GOT3 (cell line): ENCODE data around the gene OR9Q1.
"Not testable (repeated sequence)": the region's sequence is repeated elsewhere in the genome, so short reads cannot be mapped to it uniquely, and the experiment has no call there.

ENCODE experiments used
- DNase-seq: peaks from one replicate; lab custom pipeline; 2025; ENCODE audit warnings: mixed read lengths; lab: John Stamatoyannopoulos, UW

OR9Q1 gene, protein sequence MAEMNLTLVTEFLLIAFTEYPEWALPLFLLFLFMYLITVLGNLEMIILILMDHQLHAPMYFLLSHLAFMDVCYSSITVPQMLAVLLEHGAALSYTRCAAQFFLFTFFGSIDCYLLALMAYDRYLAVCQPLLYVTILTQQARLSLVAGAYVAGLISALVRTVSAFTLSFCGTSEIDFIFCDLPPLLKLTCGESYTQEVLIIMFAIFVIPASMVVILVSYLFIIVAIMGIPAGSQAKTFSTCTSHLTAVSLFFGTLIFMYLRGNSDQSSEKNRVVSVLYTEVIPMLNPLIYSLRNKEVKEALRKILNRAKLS

GRCh38 chr11:58023435-58023931 is at the start of gene OR9Q1:
Gene OR9Q1, plus strand, starts transcription at chr11:58023881. Its CDS starts 155,564 bp downstream, at chr11:58179445.
- DNase-seq: no peak

DNA sequence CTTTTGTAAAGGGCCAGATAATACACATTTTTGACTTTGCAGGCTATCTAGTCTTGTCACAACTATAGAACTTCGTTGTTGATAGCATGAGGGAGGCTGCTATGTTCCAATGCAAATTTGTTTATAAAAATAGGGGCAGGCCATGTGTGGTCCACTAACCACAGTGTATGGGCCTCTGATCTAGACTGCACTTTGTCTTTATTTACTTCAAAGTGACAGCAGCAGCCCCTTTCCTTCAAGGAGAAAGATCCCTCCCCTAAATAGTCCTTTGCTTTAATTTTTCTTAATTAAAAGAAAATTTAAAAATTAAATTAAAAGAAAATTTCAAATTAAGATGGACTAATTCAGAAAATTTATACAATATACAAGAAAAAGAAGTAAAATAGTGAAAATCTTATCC is 49.5 kb upstream of the OR9Q1 start:
- DNase-seq: no peak

DNA sequence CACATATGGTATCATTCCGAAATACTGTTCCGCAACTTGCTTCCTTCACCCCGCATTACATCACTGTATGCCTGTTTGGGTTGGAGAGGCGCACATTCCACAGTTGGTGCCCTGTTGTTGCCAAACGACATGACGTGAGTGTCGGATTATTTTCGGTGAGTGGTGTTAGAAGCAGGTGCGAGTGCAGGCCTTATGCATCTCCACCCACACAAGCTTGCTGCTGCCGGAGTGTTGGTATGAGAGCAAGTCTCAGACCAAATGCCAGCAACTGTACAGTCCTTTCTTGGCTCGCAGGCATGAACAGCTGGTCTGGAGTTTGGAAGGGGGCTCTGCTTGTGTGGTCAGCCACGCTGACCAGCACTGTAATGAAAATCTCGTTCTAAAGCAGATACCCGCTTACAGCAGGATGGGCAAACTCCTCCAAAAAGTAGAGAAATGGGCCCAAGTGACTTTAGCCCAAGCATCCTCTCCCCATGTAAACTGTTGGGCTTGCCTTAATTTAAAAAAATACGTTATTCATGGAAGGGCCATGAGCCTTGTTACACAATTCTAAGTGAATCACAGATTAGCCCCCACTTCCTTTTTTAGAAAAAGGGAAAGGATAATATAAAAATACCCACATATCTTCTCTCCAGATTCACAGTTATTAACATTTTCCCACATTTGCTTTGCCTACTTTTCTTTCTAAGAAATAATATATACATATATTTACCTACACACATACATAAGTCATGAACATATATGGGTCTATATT is 48.7 kb upstream of the OR9Q1 start:
- DNase-seq: no peak

GRCh38 chr11:57977709-57978108 is 46.0 kb upstream of the OR9Q1 start:
- DNase-seq: no peak

- DNase-seq: no peak
Observed at GRCh38 chr11:57978686-57979531, 44.8 kb upstream of the OR9Q1 start.

GRCh38 chr11:57979532-57980079 is 44.1 kb upstream of the OR9Q1 start:
- DNase-seq: no peak

- no peak for DNase-seq
Observed at GRCh38 chr11:57980201-57980600, 43.5 kb upstream of the OR9Q1 start.

GRCh38 chr11:57981536-57981935 is 42.1 kb upstream of the OR9Q1 start:
- no peak for DNase-seq

GRCh38 chr11:57982776-57983175 is 40.9 kb upstream of the OR9Q1 start:
- DNase-seq: no peak

- no peak for DNase-seq
Observed at GRCh38 chr11:57983191-57983590, 40.5 kb upstream of the OR9Q1 start.

DNA sequence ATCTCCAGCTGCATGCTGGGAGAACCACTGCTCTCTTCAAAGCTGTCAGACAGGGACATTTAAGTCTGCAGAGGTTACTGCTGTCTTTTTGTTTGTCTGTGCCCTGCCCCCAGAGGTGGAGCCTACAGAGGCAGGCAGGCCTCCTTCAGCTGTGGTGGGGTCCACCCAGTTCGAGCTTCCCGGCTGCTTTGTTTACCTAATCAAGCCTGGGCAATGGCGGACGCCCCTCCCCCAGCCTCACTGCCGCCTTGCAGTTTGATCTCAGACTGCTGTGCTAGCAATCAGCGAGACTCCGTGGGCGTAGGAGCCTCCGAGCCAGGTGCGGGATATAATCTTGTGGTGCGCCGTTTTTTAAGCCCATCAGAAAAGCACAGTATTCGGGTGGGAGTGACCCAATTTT is 24.2 kb upstream of the OR9Q1 start:
- DNase-seq: not testable (repeated sequence)

- not testable (repeated sequence) for DNase-seq
Observed at GRCh38 chr11:58000021-58000420, 23.7 kb upstream of the OR9Q1 start.

GRCh38 chr11:58000699-58001098 is 23.0 kb upstream of the OR9Q1 start:
- no peak for DNase-seq

DNA sequence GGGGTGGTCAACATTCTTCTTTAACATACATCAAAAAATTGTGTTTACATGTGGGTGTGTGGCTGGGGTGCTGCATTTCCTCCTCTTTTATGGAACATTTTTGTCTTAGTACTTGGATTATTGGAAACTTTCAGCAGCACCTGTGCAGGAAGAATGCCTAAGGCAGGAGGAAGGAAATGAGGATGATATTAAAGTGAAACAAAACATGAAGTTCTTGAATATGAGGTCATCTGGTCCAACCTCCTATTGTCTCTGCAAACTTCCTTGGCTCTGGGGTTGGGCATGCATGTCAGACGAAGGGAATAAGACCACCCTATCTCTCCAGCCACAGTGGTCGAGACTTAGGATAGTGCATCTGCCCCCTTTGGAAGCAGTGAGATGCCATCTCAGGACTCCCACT is 20.6 kb upstream of the OR9Q1 start:
- no peak for DNase-seq

DNA sequence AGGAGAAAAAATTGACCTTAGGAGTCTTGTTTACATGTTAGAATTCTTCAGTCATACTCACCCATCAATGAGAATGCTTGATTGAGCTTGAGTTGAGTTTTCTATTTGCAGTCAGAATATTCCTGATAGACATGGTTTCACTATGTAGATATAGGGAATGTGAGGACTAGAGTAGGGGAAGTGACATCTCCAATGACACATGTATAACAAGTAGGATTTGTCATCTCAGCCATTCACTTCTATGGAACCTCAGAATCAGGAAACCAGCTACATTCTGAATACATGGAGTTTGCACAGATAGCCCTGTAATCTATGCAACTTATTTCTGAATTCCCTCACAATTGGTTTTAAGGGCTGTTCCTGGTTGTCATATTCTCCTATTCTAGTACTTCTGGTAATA is 20.1 kb upstream of the OR9Q1 start:
- no peak for DNase-seq

DNA sequence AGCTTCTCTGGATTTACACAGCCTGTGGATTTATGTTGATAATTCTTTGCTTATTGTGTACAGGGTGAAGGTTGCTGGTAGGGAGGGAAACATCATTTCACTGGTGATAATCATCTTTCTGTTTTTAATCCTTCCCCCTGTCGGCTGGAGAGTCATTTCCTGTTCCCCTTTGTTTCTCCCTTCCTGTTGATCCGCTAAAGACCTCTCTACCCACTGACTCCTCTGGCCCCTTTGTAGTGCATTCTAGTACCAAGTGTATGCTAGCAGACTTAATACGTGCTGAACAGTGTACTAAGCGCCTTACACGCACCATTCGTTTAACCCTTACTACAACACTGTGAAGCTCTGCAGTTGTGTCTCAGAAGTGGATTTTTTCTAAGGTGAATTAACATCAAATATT is 19.0 kb upstream of the OR9Q1 start:
- no peak for DNase-seq

GRCh38 chr11:58006940-58007339 is 16.7 kb upstream of the OR9Q1 start:
- DNase-seq: no peak

DNA sequence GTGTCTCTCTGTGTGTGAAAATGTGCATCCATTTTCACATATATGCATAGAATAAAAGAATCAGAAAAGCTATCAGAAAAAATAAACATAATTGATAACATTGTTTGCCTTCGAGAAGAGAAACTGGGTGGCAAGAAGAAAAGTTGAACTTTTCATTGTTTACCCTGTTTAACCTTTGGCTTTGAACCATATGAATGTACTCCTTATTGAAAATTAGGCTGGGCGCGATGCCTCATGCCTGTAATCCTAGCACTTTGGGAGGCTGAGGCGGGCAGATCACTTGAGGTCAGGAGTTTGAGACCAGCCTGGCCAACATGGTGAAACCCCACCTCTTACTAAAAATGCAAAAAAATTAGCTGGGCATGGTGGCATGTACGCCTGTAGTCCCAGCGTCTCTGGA is 11.9 kb upstream of the OR9Q1 start:
- DNase-seq: no peak

GRCh38 chr11:58024601-58025091 is 965 bp downstream of the OR9Q1 start:
- peak; percentile 75 for DNase-seq

DNA sequence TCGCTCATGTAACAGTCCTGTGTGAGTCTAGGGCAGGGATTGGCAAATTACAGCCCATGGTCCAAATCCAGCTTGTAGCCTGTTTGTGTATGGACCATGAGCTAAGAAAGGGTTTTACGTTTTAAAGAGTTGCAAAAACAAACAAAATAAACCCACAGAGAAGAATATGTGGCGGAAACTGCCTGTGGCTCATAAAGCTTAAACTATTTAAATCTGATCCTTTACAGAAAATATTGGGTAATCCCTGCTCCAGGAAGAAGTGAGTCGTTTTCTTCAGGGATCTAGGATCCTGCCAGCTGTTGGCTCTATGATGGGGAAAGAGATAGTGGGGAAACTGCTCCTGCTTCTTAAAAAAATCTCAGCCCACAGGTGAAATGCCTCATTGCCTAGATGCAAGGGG is 3.7 kb downstream of the OR9Q1 start:
- no peak for DNase-seq

DNA sequence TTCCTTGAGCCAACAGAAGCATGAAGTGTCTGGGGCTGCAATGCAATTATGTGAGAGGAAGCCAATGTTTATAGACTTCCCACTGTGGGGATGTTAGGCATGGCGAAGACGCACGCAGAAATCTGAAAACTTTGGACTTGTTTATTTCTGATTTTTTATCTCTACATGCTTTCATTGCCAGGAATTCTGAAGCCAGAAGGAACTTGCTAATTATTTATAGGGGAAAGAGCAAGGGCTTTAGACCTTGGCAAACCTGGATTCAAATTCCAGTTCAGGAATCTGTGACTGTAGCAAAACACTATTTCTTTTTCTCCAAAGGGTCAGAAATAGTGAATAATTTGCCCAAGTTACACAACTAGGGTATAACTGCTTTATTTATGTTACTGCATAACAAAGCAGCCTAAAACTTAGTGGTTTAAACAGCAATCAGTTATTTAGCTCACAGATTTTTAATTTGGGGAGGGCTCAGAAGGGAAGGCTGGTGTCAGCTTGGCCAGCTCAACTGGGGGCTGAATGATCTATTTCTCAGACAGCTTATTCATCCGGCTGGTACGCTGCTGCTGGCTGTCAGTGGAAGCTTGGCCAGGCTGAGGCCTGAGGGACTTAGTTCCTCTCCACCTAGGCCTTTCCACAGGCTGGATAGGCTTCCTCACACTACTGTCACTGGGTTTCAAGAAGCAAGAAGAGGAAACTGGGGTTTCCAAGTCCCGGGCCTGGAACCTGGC is 5.2 kb downstream of the OR9Q1 start:
- no peak for DNase-seq
